ENCODE data around the gene GRIP1. TPM values are rescaled to one million over a fixed set of nuclear protein-coding genes. Genes with fewer than 3 reads are reported as not detected.

Gene GRIP1
- total and polyA plus RNA-seq, 10 of the 15 experiments (the other 5 are each of a cell fraction or from before 2014, with no cell fraction given): 0.05 to 0.85 (median 0.50) TPM; not detected in 7

- no peak for TF ChIP-seq RELA (IDR thresholded peaks at IDR 0.05; ENCODE audit: borderline replicate concordance, partially characterized antibody)
- TF ChIP-seq USF2 (IDR thresholded peaks at IDR 0.05; ENCODE audit: borderline replicate concordance, low read depth, low read length): no peak
Measured at GRCh38 chr12:66714709-66715108, 35.8 kb upstream of the GRIP1 start (continued).

GRCh38 chr12:66713984-66714383 is 35.1 kb upstream of the GRIP1 start:
- Histone ChIP-seq H3K4me3 (no peak overlapping the region), H4K20me1 (ENCODE audit: control insufficient read depth, insufficient read depth) (no peaks in the 10 kb centered on the region), H2AFZ (ENCODE audit: control insufficient read depth, low read depth, low read length) (no peak overlapping the region), H3K27me3 (replicated peaks in 1 of 2; ENCODE audit: control insufficient read depth in 2 of 2, insufficient read depth in 2 of 2, low read length in 1 of 2) (no peaks in the 10 kb centered on the region; a peak in 1 of 4 replicates), H3K36me3 (ENCODE audit: control insufficient read depth in 2 of 2, insufficient read depth in 2 of 2, low read length in 1 of 2) (no peaks in the 10 kb centered on the region), H3K4me2 (ENCODE audit: control insufficient read depth, insufficient read depth) (peak overlapping the region; percentile 45), H3K4me1 (ENCODE audit: control insufficient read depth, insufficient read depth, low read length) (no peaks in the 10 kb centered on the region; the same call in 1 of the 2 replicates), H3K9ac (ENCODE audit: control insufficient read depth, insufficient read depth, low read length) (no peak overlapping the region), H3K27ac (ENCODE audit: control insufficient read depth, insufficient read depth) (no peak overlapping the region), H3K79me2 (ENCODE audit: control insufficient read depth, insufficient read depth, low read length) (no peaks in the 10 kb centered on the region), H3K9me3 (replicated peaks; ENCODE audit: control insufficient read depth, insufficient read depth, low read length) (no peaks in the 10 kb centered on the region; the same call in 1 of the 3 replicates)
- intact Hi-C loops (cut with micrococcal nuclease; ENCODE audit: unreplicated experiment) (no loop called here), in situ Hi-C loops (cut with MboI) (no loop called here)
- 0% methylated on average over 3 of the region's 3 CpGs for WGBS (ENCODE audit: insufficient coverage, insufficient replicate concordance, low lambda C conversion rate, missing lambda C conversion rate)
- ChIA-PET RAD21 (ENCODE audit: unreplicated experiment) (no interaction called here), SMC1A (ENCODE audit: uncharacterized antibody, unreplicated experiment) (no interaction called here), POLR2A (no interaction called here), CTCF (no interaction called here)
- no peak for DNase-seq (ENCODE audit: low read depth, low spot score)
- BruUV-seq (replicated peaks): no TSS peak
- ATAC-seq: no peak
- FAIRE-seq: no peak
- no peak for TF ChIP-seq GABPA (IDR thresholded peaks at IDR 0.05; ENCODE audit: low read depth)

GRCh38 chr12:66709893-66710292 is 31.0 kb upstream of the GRIP1 start:
- no peak for FAIRE-seq
- CTCF ChIA-PET: interaction anchor here (0.7 to 2.2 kb wide), 6 partner anchors 14 to 440 kb away, joined by 3 to 6 read pairs (median 4); no protein-coding TSS in a partner anchor
- TF ChIP-seq MAX (IDR thresholded peaks at IDR 0.05; ENCODE audit: low read depth, low read length) (no peak), IKZF1 (conservative IDR thresholded peaks at IDR 0.05) (no peak), CBX5 (IDR thresholded peaks at IDR 0.05; ENCODE audit: low read depth) (no peak), POLR2AphosphoS5 (IDR thresholded peaks at IDR 0.05; ENCODE audit: low read length) (no peak), MYC (IDR thresholded peaks at IDR 0.05; ENCODE audit: insufficient read depth, insufficient read length, insufficient replicate concordance, low read length, severe bottlenecking) (no peak), BACH1 (IDR thresholded peaks at IDR 0.05; ENCODE audit: borderline replicate concordance) (no peak), SIX5 (IDR thresholded peaks at IDR 0.05; ENCODE audit: low read depth, low read length, severe bottlenecking) (no peak), HSF1 (IDR thresholded peaks at IDR 0.05; ENCODE audit: low read depth, low read length) (no peak), SRF (IDR thresholded peaks at IDR 0.05; ENCODE audit: low read depth in 2 of 2, low read length in 2 of 2) (no peak)

More at GRCh38 chr12:66709893-66710292, 31.0 kb upstream of the GRIP1 start:
- SMC1A ChIA-PET (ENCODE audit: uncharacterized antibody, unreplicated experiment): interaction anchor here (0.6 to 1.7 kb wide), 2 partner anchors 21 to 440 kb away, joined by 3 to 4 read pairs; no protein-coding TSS in a partner anchor
- Histone ChIP-seq H3K9me3 (replicated peaks; ENCODE audit: control insufficient read depth, insufficient read depth, low read length) (no peaks in the 10 kb centered on the region; the same call in 2 of the 3 replicates), H3K36me3 (ENCODE audit: control insufficient read depth in 2 of 2, insufficient read depth in 2 of 2, low read length in 1 of 2) (no peaks in the 10 kb centered on the region), H2AFZ (ENCODE audit: control insufficient read depth, low read depth, low read length) (no peak overlapping the region), H3K4me2 (ENCODE audit: control insufficient read depth, insufficient read depth) (no peak overlapping the region), H3K27ac (ENCODE audit: control insufficient read depth, insufficient read depth) (no peak overlapping the region), H3K9ac (ENCODE audit: control insufficient read depth, insufficient read depth, low read length) (no peak overlapping the region), H3K79me2 (ENCODE audit: control insufficient read depth, insufficient read depth, low read length) (no peaks in the 10 kb centered on the region), H3K27me3 (replicated peaks in 1 of 2; ENCODE audit: control insufficient read depth in 2 of 2, insufficient read depth in 2 of 2, low read length in 1 of 2) (no peaks in the 10 kb centered on the region), H3K4me1 (ENCODE audit: control insufficient read depth, insufficient read depth, low read length) (no peaks in the 10 kb centered on the region; the same call in 1 of the 2 replicates), H4K20me1 (ENCODE audit: control insufficient read depth, insufficient read depth) (no peaks in the 10 kb centered on the region), H3K4me3 (no peak overlapping the region)
- ATAC-seq (0 out of 3 replicates have a peak, but pooled peaks have one; percentile 36), DNase-seq (ENCODE audit: low read depth, low spot score) (no peak)
- in situ Hi-C loops (cut with MboI) (no loop called here), intact Hi-C loops (cut with micrococcal nuclease; ENCODE audit: unreplicated experiment) (loop anchor here (1.0 kb wide), 1 partner anchor 150 kb away; no protein-coding TSS in a partner anchor)
- no TSS peak for BruUV-seq (replicated peaks)
- RAD21 ChIA-PET (ENCODE audit: unreplicated experiment): no interaction called here
- 0% methylated on average over 2 of the region's 2 CpGs for WGBS (ENCODE audit: insufficient coverage, insufficient replicate concordance, low lambda C conversion rate, missing lambda C conversion rate)
- POLR2A ChIA-PET: no interaction called here

All from GM12878 (cell line).